Measurements from ENCODE around the gene PAX1. TPM values are rescaled to one million over a fixed set of nuclear protein-coding genes. Genes with fewer than 3 reads are reported as not detected.

Gene PAX1
- total and polyA plus RNA-seq, 2 of the 8 experiments (the other 6 are each of a cell fraction or from before 2014, with no cell fraction given): not detected

DNA sequence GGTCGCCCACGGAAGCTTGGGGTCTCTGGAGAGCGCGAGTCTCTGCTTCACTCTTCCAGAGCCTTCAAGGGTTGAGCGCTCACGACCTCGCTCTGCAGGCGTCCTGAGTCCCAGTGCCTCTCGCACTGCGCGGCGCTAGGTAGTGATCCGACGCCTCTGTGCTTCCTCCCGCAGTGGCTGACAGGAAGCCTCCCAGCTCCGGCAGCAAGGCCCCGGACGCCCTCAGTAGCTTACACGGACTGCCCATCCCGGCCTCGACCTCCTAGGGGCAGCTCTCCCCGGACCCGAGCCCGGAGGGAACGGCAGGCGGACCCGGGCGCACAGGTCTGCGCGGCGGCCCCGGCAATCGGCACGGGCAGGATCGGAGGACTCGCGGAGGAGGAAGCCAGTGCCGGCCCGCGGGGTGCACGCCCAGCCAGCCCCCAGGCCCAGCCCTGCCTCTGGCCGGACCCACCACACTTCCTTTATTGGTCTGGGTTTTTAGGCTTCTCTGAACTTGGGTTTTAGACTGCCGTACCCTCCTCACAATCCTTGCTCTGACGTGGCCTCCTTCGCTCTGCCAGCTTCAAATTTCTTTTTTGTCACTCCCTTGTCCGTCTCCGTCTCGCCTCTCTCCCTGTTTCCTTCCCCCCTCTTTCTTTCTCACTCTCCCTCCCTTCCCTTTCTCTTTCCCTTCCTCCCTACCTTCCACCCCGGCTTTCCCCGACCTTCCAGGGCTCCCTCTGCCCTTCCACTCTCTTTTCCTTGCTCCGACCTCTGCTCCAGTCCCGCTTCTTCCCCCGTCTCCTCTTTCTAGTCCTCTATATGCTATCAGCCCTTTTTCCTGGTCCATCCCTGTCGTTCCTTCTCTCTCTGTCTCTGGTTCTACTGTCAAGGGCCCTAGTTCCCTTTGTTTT lies 9.1 kb downstream of the PAX1 start (continued):
- TF ChIP-seq, protein P1, sequence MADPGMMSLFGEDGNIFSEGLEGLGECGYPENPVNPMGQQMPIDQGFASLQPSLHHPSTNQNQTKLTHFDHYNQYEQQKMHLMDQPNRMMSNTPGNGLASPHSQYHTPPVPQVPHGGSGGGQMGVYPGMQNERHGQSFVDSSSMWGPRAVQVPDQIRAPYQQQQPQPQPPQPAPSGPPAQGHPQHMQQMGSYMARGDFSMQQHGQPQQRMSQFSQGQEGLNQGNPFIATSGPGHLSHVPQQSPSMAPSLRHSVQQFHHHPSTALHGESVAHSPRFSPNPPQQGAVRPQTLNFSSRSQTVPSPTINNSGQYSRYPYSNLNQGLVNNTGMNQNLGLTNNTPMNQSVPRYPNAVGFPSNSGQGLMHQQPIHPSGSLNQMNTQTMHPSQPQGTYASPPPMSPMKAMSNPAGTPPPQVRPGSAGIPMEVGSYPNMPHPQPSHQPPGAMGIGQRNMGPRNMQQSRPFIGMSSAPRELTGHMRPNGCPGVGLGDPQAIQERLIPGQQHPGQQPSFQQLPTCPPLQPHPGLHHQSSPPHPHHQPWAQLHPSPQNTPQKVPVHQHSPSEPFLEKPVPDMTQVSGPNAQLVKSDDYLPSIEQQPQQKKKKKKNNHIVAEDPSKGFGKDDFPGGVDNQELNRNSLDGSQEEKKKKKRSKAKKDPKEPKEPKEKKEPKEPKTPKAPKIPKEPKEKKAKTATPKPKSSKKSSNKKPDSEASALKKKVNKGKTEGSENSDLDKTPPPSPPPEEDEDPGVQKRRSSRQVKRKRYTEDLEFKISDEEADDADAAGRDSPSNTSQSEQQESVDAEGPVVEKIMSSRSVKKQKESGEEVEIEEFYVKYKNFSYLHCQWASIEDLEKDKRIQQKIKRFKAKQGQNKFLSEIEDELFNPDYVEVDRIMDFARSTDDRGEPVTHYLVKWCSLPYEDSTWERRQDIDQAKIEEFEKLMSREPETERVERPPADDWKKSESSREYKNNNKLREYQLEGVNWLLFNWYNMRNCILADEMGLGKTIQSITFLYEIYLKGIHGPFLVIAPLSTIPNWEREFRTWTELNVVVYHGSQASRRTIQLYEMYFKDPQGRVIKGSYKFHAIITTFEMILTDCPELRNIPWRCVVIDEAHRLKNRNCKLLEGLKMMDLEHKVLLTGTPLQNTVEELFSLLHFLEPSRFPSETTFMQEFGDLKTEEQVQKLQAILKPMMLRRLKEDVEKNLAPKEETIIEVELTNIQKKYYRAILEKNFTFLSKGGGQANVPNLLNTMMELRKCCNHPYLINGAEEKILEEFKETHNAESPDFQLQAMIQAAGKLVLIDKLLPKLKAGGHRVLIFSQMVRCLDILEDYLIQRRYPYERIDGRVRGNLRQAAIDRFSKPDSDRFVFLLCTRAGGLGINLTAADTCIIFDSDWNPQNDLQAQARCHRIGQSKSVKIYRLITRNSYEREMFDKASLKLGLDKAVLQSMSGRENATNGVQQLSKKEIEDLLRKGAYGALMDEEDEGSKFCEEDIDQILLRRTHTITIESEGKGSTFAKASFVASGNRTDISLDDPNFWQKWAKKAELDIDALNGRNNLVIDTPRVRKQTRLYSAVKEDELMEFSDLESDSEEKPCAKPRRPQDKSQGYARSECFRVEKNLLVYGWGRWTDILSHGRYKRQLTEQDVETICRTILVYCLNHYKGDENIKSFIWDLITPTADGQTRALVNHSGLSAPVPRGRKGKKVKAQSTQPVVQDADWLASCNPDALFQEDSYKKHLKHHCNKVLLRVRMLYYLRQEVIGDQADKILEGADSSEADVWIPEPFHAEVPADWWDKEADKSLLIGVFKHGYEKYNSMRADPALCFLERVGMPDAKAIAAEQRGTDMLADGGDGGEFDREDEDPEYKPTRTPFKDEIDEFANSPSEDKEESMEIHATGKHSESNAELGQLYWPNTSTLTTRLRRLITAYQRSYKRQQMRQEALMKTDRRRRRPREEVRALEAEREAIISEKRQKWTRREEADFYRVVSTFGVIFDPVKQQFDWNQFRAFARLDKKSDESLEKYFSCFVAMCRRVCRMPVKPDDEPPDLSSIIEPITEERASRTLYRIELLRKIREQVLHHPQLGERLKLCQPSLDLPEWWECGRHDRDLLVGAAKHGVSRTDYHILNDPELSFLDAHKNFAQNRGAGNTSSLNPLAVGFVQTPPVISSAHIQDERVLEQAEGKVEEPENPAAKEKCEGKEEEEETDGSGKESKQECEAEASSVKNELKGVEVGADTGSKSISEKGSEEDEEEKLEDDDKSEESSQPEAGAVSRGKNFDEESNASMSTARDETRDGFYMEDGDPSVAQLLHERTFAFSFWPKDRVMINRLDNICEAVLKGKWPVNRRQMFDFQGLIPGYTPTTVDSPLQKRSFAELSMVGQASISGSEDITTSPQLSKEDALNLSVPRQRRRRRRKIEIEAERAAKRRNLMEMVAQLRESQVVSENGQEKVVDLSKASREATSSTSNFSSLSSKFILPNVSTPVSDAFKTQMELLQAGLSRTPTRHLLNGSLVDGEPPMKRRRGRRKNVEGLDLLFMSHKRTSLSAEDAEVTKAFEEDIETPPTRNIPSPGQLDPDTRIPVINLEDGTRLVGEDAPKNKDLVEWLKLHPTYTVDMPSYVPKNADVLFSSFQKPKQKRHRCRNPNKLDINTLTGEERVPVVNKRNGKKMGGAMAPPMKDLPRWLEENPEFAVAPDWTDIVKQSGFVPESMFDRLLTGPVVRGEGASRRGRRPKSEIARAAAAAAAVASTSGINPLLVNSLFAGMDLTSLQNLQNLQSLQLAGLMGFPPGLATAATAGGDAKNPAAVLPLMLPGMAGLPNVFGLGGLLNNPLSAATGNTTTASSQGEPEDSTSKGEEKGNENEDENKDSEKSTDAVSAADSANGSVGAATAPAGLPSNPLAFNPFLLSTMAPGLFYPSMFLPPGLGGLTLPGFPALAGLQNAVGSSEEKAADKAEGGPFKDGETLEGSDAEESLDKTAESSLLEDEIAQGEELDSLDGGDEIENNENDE (IDR thresholded peaks at IDR 0.05; ENCODE audit: insufficient replicate concordance, low read length): no peak
- TF ChIP-seq MAFK (IDR thresholded peaks at IDR 0.05; ENCODE audit: low read depth, low read length): no peak
- peak; percentile 72 for TF ChIP-seq EZH2 (IDR thresholded peaks at IDR 0.05; ENCODE audit: low read depth, low read length, severe bottlenecking)
- no peak for TF ChIP-seq ATF3 (IDR thresholded peaks at IDR 0.05; ENCODE audit: insufficient read depth, low read depth, low read length)
- no peak for TF ChIP-seq POU5F1 (IDR thresholded peaks at IDR 0.05; ENCODE audit: low read depth, low read length)
- TF ChIP-seq FOSL1 (IDR thresholded peaks at IDR 0.05; ENCODE audit: insufficient read depth, low read depth, low read length): no peak
- TF ChIP-seq GABPA (IDR thresholded peaks at IDR 0.05; ENCODE audit: borderline replicate concordance, insufficient read depth, low read length): no peak
- TF ChIP-seq TBP (IDR thresholded peaks at IDR 0.05; ENCODE audit: low read depth, low read length): no peak
- TF ChIP-seq TEAD4 (IDR thresholded peaks at IDR 0.05; ENCODE audit: low read depth, low read length): no peak
